ENCODE results near the gene MEGF11. TPM values are rescaled to one million over a fixed set of nuclear protein-coding genes. Genes with fewer than 3 reads are reported as not detected.

The MEGF11 gene
- total RNA-seq, 4 donors from 2014 or later: not detected

DNA sequence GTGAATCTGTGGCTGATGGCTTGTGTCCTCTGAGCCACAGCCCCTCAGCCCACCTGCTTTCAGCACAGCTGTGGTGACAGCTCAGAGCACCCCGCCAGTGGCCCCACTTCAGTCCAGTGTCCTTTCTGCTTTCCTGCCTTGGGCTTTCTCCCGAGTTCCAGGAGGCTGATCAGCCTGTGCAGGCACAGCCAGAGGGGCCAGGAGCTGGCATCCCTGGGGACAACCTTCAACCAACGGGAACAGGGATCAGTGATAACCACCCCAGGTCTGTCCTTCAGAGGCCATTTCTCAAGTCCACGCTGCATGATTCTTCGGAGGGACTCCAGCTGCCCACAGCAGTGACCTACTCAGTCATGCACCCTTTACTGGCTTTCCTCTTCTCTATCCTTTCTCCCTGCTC, 217.6 kb downstream of the MEGF11 start:
- 56 to 62% methylated on average over 5 of the region's 5 CpGs for WGBS, 2 donors
- H3K27me3 ChIP-seq: peaks cover 0 to 65% (median 0%) of the 10 kb centered on the region in 4 donors

DNA sequence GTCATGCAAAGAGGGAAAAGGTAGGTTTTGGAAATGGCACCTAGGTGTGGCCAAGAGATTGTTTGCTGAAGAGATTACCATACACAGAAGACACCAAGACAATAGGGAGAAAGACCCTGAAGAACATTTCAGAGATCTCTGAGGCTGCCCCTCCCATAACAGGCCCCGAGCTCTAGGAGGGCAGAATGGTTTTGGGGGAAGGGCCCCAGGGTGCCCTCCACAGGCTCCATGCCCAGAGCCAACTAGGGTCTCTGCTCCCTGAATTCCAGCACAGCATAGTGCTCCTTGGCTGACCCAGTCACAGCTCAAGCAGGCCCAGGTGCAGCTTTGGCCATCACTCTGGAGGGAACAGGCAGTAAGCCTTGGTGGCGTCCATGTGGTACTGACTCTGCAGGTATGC, 220.4 kb downstream of the MEGF11 start:
- no peak for TF ChIP-seq POLR2A (IDR thresholded peaks at IDR 0.05)
- TF ChIP-seq, protein P1, sequence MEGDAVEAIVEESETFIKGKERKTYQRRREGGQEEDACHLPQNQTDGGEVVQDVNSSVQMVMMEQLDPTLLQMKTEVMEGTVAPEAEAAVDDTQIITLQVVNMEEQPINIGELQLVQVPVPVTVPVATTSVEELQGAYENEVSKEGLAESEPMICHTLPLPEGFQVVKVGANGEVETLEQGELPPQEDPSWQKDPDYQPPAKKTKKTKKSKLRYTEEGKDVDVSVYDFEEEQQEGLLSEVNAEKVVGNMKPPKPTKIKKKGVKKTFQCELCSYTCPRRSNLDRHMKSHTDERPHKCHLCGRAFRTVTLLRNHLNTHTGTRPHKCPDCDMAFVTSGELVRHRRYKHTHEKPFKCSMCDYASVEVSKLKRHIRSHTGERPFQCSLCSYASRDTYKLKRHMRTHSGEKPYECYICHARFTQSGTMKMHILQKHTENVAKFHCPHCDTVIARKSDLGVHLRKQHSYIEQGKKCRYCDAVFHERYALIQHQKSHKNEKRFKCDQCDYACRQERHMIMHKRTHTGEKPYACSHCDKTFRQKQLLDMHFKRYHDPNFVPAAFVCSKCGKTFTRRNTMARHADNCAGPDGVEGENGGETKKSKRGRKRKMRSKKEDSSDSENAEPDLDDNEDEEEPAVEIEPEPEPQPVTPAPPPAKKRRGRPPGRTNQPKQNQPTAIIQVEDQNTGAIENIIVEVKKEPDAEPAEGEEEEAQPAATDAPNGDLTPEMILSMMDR (IDR thresholded peaks at IDR 0.05): no peak
- Histone ChIP-seq H3K36me3 (no peaks in the 10 kb centered on the region), H3K27ac (no peak overlapping the region), H3K27me3 (peaks cover 0 to 53% (median 0%) of the 10 kb centered on the region in 4 donors), H3K9me3 (no peaks in the 10 kb centered on the region), H3K4me3 (no peak overlapping the region), H3K4me1 (no peaks in the 10 kb centered on the region)
- WGBS, 2 donors: 56 to 71% methylated on average over 1 of the region's 2 CpGs
- DNase-seq: no peak
- intact Hi-C loops (cut with DNase I): no loop called here

More for the DNA sequence above, 217.6 kb downstream of the MEGF11 start:
- no peaks in the 10 kb centered on the region for H3K36me3 ChIP-seq
- TF ChIP-seq, protein P1 (IDR thresholded peaks at IDR 0.05): no peak
- no peak for TF ChIP-seq POLR2A (IDR thresholded peaks at IDR 0.05)
- intact Hi-C loops (cut with DNase I): no loop called here
- no peaks in the 10 kb centered on the region for H3K9me3 ChIP-seq
- no peak for DNase-seq
- H3K4me1 ChIP-seq: no peaks in the 10 kb centered on the region
- H3K27ac ChIP-seq: no peak overlapping the region
- no peak overlapping the region for H3K4me3 ChIP-seq

DNA sequence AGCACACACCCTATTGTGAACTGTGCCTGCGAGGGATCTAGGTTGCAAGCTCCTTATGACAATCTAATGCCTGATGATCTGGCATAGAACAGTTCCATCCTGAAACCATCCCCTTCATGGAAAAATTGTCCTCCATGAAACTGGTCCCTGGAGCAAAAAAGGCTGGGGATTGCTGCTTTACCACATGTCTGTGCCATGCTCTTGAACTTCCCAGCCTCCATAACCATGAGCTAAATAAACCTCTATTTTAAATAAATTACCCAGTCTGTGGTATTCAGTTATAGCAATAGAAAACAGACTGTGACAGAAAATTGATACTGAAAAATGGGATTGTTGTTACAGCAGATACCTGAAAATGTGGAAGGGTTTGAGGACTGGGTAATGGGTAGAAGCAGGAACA, 221.5 kb downstream of the MEGF11 start:
- intact Hi-C loops (cut with DNase I): no loop called here
- no peak for DNase-seq
- no peaks in the 10 kb centered on the region for H3K36me3 ChIP-seq
- H3K4me1 ChIP-seq: no peaks in the 10 kb centered on the region
- H3K27me3 ChIP-seq: peaks cover 0 to 42% (median 0%) of the 10 kb centered on the region in 4 donors
- TF ChIP-seq, protein P1 (IDR thresholded peaks at IDR 0.05): no peak
- TF ChIP-seq POLR2A (IDR thresholded peaks at IDR 0.05): no peak
- H3K27ac ChIP-seq: no peak overlapping the region
- 75 to 82% methylated on average over 1 of the region's 1 CpG for WGBS, 2 donors
- no peaks in the 10 kb centered on the region for H3K9me3 ChIP-seq
- no peak overlapping the region for H3K4me3 ChIP-seq

DNA sequence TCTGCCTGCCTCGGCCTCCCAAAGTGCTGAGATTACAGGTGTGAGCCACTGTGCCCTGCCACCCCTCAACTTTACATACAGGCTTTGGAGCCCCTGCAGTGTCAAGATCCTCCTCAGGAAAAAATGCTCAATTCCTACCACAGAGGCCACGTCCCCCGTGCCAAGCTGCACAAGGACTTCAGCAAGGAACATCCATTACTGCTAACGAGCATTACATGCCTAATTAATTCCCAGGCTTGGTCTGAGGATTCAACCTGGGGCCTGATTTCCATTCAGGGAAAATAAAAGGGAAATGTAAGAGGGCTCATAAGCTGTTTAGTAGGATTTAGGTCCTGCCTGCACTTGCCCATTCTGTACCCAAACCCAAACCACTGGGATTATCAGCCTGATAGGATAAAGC, 222.9 kb downstream of the MEGF11 start:
- WGBS, 2 donors: 47 to 71% methylated on average over 3 to 4 of the region's 4 CpGs
- no peak for TF ChIP-seq POLR2A (IDR thresholded peaks at IDR 0.05)
- TF ChIP-seq, protein P1 (IDR thresholded peaks at IDR 0.05): no peak

DNA sequence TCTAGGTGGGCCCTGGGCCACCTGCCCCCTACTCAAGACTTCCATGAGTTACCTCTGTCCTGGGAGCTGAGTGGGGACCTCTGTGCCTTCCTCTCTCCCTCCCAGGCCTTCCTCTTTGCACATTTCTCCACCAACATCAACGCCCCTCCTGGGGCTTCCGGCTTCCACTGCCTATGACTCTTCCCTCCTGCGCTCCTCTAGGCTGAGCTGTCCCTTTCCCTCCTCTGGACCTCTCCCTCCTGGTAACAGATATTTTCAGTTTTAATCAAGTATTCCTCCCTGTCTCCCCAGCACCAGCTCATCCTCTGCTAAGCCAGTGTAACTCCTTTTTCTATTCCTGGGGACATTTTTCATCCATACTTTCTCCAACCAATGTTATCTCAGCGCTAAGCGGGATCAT, 223.9 kb downstream of the MEGF11 start:
- Histone ChIP-seq H3K27me3 (peaks cover 0 to 32% (median 0%) of the 10 kb centered on the region in 4 donors), H3K27ac (no peak overlapping the region), H3K9me3 (no peaks in the 10 kb centered on the region), H3K4me1 (peaks cover 0 to 6% (median 0%) of the 10 kb centered on the region in 3 donors), H3K4me3 (no peak overlapping the region), H3K36me3 (no peaks in the 10 kb centered on the region)
- no peak for DNase-seq
- intact Hi-C loops (cut with DNase I): no loop called here
- TF ChIP-seq POLR2A (IDR thresholded peaks at IDR 0.05): no peak
- TF ChIP-seq, protein P1 (IDR thresholded peaks at IDR 0.05): no peak
- WGBS, 2 donors: 79 to 90% methylated on average over 5 of the region's 5 CpGs

More for the DNA sequence above, 222.9 kb downstream of the MEGF11 start:
- H3K27me3 ChIP-seq: peaks cover 0 to 28% (median 0%) of the 10 kb centered on the region in 4 donors
- no peaks in the 10 kb centered on the region for H3K9me3 ChIP-seq
- no peaks in the 10 kb centered on the region for H3K4me1 ChIP-seq
- H3K27ac ChIP-seq: no peak overlapping the region
- no peak overlapping the region for H3K4me3 ChIP-seq
- H3K36me3 ChIP-seq: no peaks in the 10 kb centered on the region
- intact Hi-C loops (cut with DNase I): no loop called here
- no peak for DNase-seq
